GM18870 (cell line): ENCODE results near the gene ANO6.

ENCODE experiments used
- ATAC-seq: cut with Tn5 transposase; IDR thresholded peaks from one replicate; pipeline ENCODE4 v1.9.1; 2021; ENCODE audit warnings: moderate library complexity; ENCODE audit not compliant: unreplicated experiment

Gene ANO6

GRCh38 chr12:45433441-45433868 lies 217.6 kb downstream of the ANO6 start:
- no peak for ATAC-seq

- ATAC-seq, result no peak
Measured at GRCh38 chr12:45434094-45434493, 218.2 kb downstream of the ANO6 start.

- ATAC-seq, result no peak
Measured at GRCh38 chr12:45435945-45436710, 220.2 kb downstream of the ANO6 start.

- ATAC-seq, result no peak
Measured at GRCh38 chr12:45439039-45439438, 223.1 kb downstream of the ANO6 start.

GRCh38 chr12:45446013-45446412 lies 230.1 kb downstream of the ANO6 start:
- ATAC-seq, result no peak

- no peak for ATAC-seq
Measured at GRCh38 chr12:45458238-45458637, 242.3 kb downstream of the ANO6 start.

GRCh38 chr12:45458854-45459807 lies 243.2 kb downstream of the ANO6 start:
- no peak for ATAC-seq

- no peak for ATAC-seq
Measured at GRCh38 chr12:45462506-45462905, 246.6 kb downstream of the ANO6 start.

- ATAC-seq, result no peak
Measured at GRCh38 chr12:45464699-45465098, 248.8 kb downstream of the ANO6 start.

- ATAC-seq, result no peak
Measured at GRCh38 chr12:45468751-45469615, 253.1 kb downstream of the ANO6 start.

- ATAC-seq, result no peak
Measured at GRCh38 chr12:45469902-45470301, 254.0 kb downstream of the ANO6 start.

GRCh38 chr12:45473636-45474035 lies 257.7 kb downstream of the ANO6 start:
- no peak for ATAC-seq

GRCh38 chr12:45475594-45475993 lies 259.7 kb downstream of the ANO6 start:
- ATAC-seq, result no peak

- no peak for ATAC-seq
Measured at GRCh38 chr12:45477526-45477925, 261.6 kb downstream of the ANO6 start.

GRCh38 chr12:45478931-45479330 lies 263.0 kb downstream of the ANO6 start:
- no peak for ATAC-seq

- ATAC-seq, result no peak
Measured at GRCh38 chr12:45481746-45482145, 265.9 kb downstream of the ANO6 start.

- ATAC-seq, result no peak
Measured at GRCh38 chr12:45483571-45483970, 267.7 kb downstream of the ANO6 start.
